Tibial artery (tissue), 4 donors: ENCODE measurements around the gene AMOTL2.

Experiments
- DNase-seq, 2 donors: peaks; one replicate each; pipeline ENCODE4 v3.0.0-alpha.2; 2019
- H3K27ac ChIP-seq, 2 donors: fragments of 200-600 bp; sonication (generic) in 1 of 2; 1 replicate in 1 of 2; 2 replicates in 1 of 2; pipeline ENCODE4 v1.5.1; 2018 to 2019; ENCODE audit warnings: mild to moderate bottlenecking in 1 of 2
- H3K27me3 ChIP-seq, 2 donors: fragments of 200-600 bp; sonication (generic) in 1 of 2; one replicate each; pipeline versions ENCODE4 v1.5.1 to v1.6.0; 2016 to 2019
- H3K36me3 ChIP-seq, 3 donors: fragments of 200-600 bp; sonication (generic) in 2 of 3; one replicate each; pipeline ENCODE4 v1.5.1; 2016 to 2019; ENCODE audit warnings: mild to moderate bottlenecking in 2 of 3
- H3K4me1 ChIP-seq, 4 donors: fragments of 200-600 bp; sonication (generic) in 2 of 4; 1 replicate in 3 of 4; 2 replicates in 1 of 4; pipeline ENCODE4 v1.5.1; 2016 to 2019
- H3K4me3 ChIP-seq, 2 donors: fragments of 200-600 bp; sonication (generic) in 1 of 2; 1 replicate in 1 of 2; 2 replicates in 1 of 2; pipeline ENCODE4 v1.5.1; 2018 to 2019; ENCODE audit warnings: mild to moderate bottlenecking in 2 of 2
- H3K9me3 ChIP-seq, 3 donors: fragments of 200-600 bp; sonication (generic) in 1 of 3; one replicate each; pipeline ENCODE4 v1.5.1; 2016 to 2019
- intact Hi-C: fragments of 100-400 bp; cut with DNase I; formaldehyde crosslinking; loops from one replicate; pipeline ENCODE4 v1.15.0; 2023; ENCODE audit warnings: low total_unique reads
- TF ChIP-seq, protein P1 (sequence below), 2 experiments: fragments of 200-600 bp in 1 of 2; fragments of 450-650 bp in 1 of 2; IDR thresholded peaks; one replicate each; pipeline ENCODE4 v1.5.1; 2017 to 2019; ENCODE audit warnings: antibody characterized with exemption in 2 of 2, mild to moderate bottlenecking in 1 of 2, moderate library complexity in 1 of 2

The AMOTL2 gene

DNA sequence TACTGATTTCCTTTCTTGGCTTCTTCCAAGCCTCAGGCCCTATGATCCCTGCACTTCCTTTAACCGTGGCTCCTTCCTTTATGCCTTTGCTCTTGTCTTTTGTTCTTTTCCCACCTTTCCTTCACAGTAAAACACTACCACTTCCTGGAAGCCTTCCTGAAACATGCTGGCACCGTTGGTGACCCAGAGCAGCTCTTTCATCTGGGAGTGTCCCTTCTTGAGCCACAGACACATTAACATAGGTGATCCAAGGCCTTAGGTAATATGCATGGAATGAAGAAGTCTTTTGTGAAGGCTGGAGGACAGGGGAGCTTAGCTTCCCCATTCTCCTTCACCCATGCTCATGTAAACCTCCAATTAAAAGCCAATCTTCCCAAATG is 39.4 kb downstream of the AMOTL2 start:
- Histone ChIP-seq H3K4me3 (no peak overlapping the region), H3K4me1 (peaks cover 8 to 96% (median 78%) of the 10 kb centered on the region in 4 donors), H3K27ac (peak overlapping the region; percentile 90 to 93), H3K36me3 (no peaks in the 10 kb centered on the region), H3K27me3 (no peaks in the 10 kb centered on the region), H3K9me3 (no peaks in the 10 kb centered on the region)
- intact Hi-C loops, result loop anchor here (2.0 kb wide), 1 partner anchor 22 kb away; no protein-coding TSS in a partner anchor
- DNase-seq, result peak in 1 of 2 donors; percentile 28
- TF ChIP-seq, protein P1, sequence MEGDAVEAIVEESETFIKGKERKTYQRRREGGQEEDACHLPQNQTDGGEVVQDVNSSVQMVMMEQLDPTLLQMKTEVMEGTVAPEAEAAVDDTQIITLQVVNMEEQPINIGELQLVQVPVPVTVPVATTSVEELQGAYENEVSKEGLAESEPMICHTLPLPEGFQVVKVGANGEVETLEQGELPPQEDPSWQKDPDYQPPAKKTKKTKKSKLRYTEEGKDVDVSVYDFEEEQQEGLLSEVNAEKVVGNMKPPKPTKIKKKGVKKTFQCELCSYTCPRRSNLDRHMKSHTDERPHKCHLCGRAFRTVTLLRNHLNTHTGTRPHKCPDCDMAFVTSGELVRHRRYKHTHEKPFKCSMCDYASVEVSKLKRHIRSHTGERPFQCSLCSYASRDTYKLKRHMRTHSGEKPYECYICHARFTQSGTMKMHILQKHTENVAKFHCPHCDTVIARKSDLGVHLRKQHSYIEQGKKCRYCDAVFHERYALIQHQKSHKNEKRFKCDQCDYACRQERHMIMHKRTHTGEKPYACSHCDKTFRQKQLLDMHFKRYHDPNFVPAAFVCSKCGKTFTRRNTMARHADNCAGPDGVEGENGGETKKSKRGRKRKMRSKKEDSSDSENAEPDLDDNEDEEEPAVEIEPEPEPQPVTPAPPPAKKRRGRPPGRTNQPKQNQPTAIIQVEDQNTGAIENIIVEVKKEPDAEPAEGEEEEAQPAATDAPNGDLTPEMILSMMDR (IDR thresholded peaks at IDR 0.05), result no peak

DNA sequence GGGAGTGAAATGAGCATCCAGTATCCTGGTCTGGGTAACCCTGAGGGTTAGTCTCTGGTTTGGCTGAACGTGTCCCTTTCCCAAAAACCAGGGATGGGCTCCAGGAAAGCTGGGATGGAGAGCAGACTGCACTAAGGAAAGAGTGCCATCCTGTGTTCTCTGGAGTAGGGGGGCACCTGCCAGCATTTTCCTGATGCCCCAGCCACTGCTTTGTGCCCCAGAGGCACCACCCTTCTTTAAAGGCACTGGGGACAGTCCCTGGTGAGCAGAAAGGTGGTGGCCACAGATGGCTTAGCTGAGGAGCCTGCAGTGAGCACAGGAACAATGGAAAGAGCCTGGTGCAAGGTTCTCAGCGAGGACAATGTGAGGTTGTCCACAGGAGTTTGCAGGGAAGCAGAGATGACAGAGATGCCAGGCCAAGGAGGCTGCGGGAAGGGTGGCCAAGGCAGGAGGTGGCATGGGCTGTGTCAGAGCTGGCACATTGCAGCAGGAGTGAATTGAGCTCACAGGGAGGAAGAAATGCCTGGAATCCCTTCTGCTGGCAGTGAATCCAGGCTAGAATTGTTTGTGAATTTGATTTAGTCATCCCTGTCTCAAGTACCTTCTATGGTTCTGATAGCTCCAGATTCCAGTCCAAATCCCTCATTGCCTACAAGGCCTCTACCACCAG is 39.9 kb downstream of the AMOTL2 start:
- Histone ChIP-seq H3K27ac (peak overlapping the region; percentile 90 to 93), H3K36me3 (no peaks in the 10 kb centered on the region), H3K4me1 (peaks cover 8 to 96% (median 76%) of the 10 kb centered on the region in 4 donors), H3K4me3 (no peak overlapping the region), H3K9me3 (no peaks in the 10 kb centered on the region), H3K27me3 (no peaks in the 10 kb centered on the region)
- DNase-seq, result peak in 1 of 2 donors; percentile 73
- TF ChIP-seq, protein P1 (IDR thresholded peaks at IDR 0.05), result no peak
- intact Hi-C loops, result loop anchor here (2.0 kb wide), 1 partner anchor 22 kb away; no protein-coding TSS in a partner anchor

DNA sequence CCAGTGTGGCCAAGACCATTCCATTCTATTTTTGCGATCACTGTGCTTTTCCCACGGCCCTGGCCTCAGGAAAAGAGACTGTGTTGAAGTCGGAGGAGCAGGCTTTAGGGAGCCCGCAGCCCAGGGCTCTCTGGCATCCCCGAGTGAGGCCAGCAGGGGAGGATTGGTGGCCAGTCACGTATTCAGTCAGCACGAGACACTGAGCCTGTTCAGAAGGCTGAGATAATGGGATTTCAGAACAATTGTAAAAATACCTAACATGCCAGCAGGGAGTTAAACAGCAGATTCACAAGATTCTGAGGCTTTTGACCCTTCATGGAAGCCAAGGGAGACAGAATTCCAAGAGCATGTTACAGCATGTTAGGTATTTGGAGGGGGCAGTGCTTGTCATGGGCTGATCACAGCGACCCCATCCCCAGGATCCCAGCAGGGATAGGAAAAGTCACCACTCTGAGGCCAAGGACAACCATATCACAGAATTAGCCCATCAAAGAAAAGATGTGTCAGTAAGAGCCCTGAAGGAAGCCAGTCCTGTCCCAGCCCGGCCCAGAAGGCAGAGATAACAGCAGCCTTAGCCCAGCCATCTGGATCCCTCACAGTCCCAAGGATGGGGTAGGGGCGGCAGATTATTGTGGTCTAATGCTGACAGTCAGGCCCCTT is 40.6 kb downstream of the AMOTL2 start:
- Histone ChIP-seq H3K4me3 (no peak overlapping the region), H3K27me3 (no peaks in the 10 kb centered on the region), H3K27ac (peak overlapping the region; percentile 90 to 93), H3K9me3 (no peaks in the 10 kb centered on the region), H3K4me1 (peaks cover 8 to 94% (median 74%) of the 10 kb centered on the region in 4 donors), H3K36me3 (no peaks in the 10 kb centered on the region)
- TF ChIP-seq, protein P1 (IDR thresholded peaks at IDR 0.05), result peak; percentile 31 to 44
- intact Hi-C loops, result loop anchor here (2.0 kb wide), 1 partner anchor 21 kb away; no protein-coding TSS in a partner anchor
- DNase-seq, result peak; percentile 61 to 90

DNA sequence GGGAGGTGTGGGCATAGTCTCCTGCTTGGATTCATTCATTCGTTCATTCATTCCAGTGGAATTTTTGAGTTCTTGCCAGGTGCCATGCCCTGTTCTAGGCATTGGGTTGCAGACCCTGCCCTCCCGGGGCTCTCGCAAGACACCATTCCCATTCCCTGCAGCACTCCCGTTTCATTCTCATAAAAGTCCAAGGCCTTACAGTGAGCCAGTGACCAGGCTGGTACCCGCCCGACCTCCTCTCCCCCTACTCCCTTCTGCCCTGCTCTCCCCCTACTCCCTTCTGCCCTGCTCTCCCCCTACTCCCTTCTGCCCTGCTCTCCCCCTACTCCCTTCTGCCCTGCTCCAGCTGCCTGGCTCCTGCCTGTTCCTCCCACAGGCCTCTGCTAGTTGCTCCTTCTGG is 41.9 kb downstream of the AMOTL2 start:
- Histone ChIP-seq H3K4me3 (no peak overlapping the region), H3K9me3 (no peaks in the 10 kb centered on the region), H3K27ac (peak overlapping the region; percentile 90 to 93), H3K27me3 (no peaks in the 10 kb centered on the region), H3K36me3 (no peaks in the 10 kb centered on the region), H3K4me1 (peaks cover 8 to 97% (median 85%) of the 10 kb centered on the region in 4 donors)
- intact Hi-C loops, result no loop called here
- peak; percentile 13 to 57 for DNase-seq
- TF ChIP-seq, protein P1 (IDR thresholded peaks at IDR 0.05), result no peak

DNA sequence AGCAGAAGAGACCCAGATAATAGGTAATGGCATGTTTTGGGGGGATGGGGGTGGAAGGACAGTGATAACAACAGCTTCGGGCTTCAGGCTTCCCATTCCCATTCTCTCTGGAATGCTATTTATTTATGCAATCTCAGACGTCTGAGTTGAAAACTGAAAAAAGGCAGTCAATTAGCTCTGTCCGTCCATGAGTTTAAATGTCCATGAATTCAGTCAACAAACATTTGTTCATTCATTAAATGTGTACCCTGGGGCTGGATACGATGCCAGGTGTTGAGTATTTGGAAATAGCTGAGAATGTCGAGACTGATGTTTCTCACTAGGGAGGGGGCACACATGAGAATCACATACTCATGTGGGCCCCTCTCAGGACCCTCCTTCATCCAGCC is 42.4 kb downstream of the AMOTL2 start:
- Histone ChIP-seq H3K27me3 (no peaks in the 10 kb centered on the region), H3K9me3 (no peaks in the 10 kb centered on the region), H3K4me1 (peaks cover 8 to 97% (median 86%) of the 10 kb centered on the region in 4 donors), H3K4me3 (no peak overlapping the region), H3K27ac (peak overlapping the region; percentile 90 to 93), H3K36me3 (no peaks in the 10 kb centered on the region)
- TF ChIP-seq, protein P1 (IDR thresholded peaks at IDR 0.05), result no peak
- intact Hi-C loops, result no loop called here
- DNase-seq, result peak in 1 of 2 donors; percentile 27
